Smooth muscle cell (in vitro differentiated cells): Measurements from ENCODE around the gene TNFSF8. TPM values are rescaled to one million over a fixed set of nuclear protein-coding genes. Genes with fewer than 3 reads are reported as not detected.

Experiments
- DNase-seq: peaks from one replicate; lab custom pipeline; 2025; ENCODE audit not compliant: unreplicated experiment; lab: John Stamatoyannopoulos, UW
- H2AFZ ChIP-seq: fragments of 200-600 bp; sonication (generic); 2 replicates; pipeline ENCODE4 v1.6.0; 2016; ENCODE audit warnings: antibody characterized with exemption, low read depth, mild to moderate bottlenecking
- H3F3A ChIP-seq: fragments of 200-600 bp; sonication (generic); 2 replicates; pipeline ENCODE4 v1.6.0; 2017; ENCODE audit warnings: antibody characterized with exemption, low read depth
- H3K27ac ChIP-seq: fragments of 200-600 bp; sonication (generic); 2 replicates; pipeline ENCODE4 v1.5.1; 2016; ENCODE audit warnings: low read depth, mild to moderate bottlenecking
- H3K27me3 ChIP-seq: fragments of 200-600 bp; sonication (generic); 2 replicates; pipeline ENCODE4 v1.6.1; 2016; ENCODE audit warnings: low read depth, mild to moderate bottlenecking
- H3K36me3 ChIP-seq: fragments of 200-600 bp; sonication (generic); 2 replicates; pipeline ENCODE4 v1.5.1; 2016; ENCODE audit warnings: low read depth
- H3K4me1 ChIP-seq: fragments of 200-600 bp; sonication (generic); 2 replicates; pipeline ENCODE4 v1.5.1; 2016; ENCODE audit warnings: low read depth
- H3K4me2 ChIP-seq: fragments of 200-600 bp; sonication (generic); 2 replicates; pipeline ENCODE4 v1.6.0; 2016; ENCODE audit warnings: mild to moderate bottlenecking
- H3K4me3 ChIP-seq: fragments of 200-600 bp; sonication (generic); 2 replicates; pipeline ENCODE4 v1.5.1; 2016; ENCODE audit warnings: mild to moderate bottlenecking
- H3K79me2 ChIP-seq: fragments of 200-600 bp; sonication (generic); 2 replicates; pipeline ENCODE4 v1.6.0; 2016; ENCODE audit warnings: low read depth, mild to moderate bottlenecking
- H3K9ac ChIP-seq: fragments of 200-600 bp; sonication (generic); 2 replicates; pipeline ENCODE4 v1.6.0; 2016; ENCODE audit warnings: low read depth
- H3K9me3 ChIP-seq: fragments of 200-600 bp; sonication (generic); replicated peaks from 2 replicates; pipeline ENCODE4 v1.5.1; 2016; ENCODE audit warnings: low read depth
- H4K20me1 ChIP-seq: fragments of 200-600 bp; sonication (generic); 2 replicates; pipeline ENCODE4 v1.6.0; 2016; ENCODE audit warnings: low read depth
- CTCF ChIP-seq: fragments of 200-600 bp; sonication (generic); IDR thresholded peaks from 2 replicates; pipeline ENCODE4 v1.5.1; 2017; ENCODE audit warnings: borderline replicate concordance, mild to moderate bottlenecking, antibody characterized with exemption; ENCODE audit not compliant: insufficient read depth, poor library complexity, severe bottlenecking
- whole genome bisulfite sequencing: methylation state at CpG from one replicate; pipeline ENCODE4 v1.1.7; 2016; ENCODE audit warnings: low lambda C conversion rate; 5-methylcytosine and 5-hydroxymethylcytosine counted together
- polyA plus RNA-seq: library from polyadenylated mRNA; unstranded; fragments of >200 nt; fragmentation: Nextera tagmentation; extraction: Ambion mirVana; gene quantifications from 2 replicates; pipeline ENCODE4 v1.2.1, GENCODE V29; 2016
- total RNA-seq: library from RNA; depleted of rRNA; stranded (reverse); fragments of >200 nt; gene quantifications from 2 replicates; pipeline ENCODE4 v1.2.3, GENCODE V29; 2014

TNFSF8 gene
- total and polyA plus RNA-seq, 2 experiments from 2014 or later = not detected

- no peak for TF ChIP-seq CTCF
- no peak overlapping the region for H3K4me3 ChIP-seq
- H3F3A ChIP-seq = no peaks in the 10 kb centered on the region
- H3K27me3 ChIP-seq = no peaks in the 10 kb centered on the region
- no peak overlapping the region for H3K27ac ChIP-seq
- H2AFZ ChIP-seq = no peak overlapping the region
- H3K4me2 ChIP-seq = no peak overlapping the region
- no peaks in the 10 kb centered on the region for H3K36me3 ChIP-seq
- H3K9me3 ChIP-seq = no peaks in the 10 kb centered on the region
- DNase-seq = no peak
- no peaks in the 10 kb centered on the region for H3K4me1 ChIP-seq
- H3K79me2 ChIP-seq = no peaks in the 10 kb centered on the region
- H4K20me1 ChIP-seq = no peaks in the 10 kb centered on the region
- no peak overlapping the region for H3K9ac ChIP-seq
- 91% methylated on average over 8 of the region's 8 CpGs for WGBS
Observed at GRCh38 chr9:114884787-114885452, 45.5 kb downstream of the TNFSF8 start.

GRCh38 chr9:114883709-114884108, 46.7 kb downstream of the TNFSF8 start:
- 81% methylated on average over 1 of the region's 1 CpG for WGBS
- Histone ChIP-seq H2AFZ (no peak overlapping the region), H3K4me3 (no peak overlapping the region)

GRCh38 chr9:114880291-114880745, 50.1 kb downstream of the TNFSF8 start:
- DNase-seq = no peak
- WGBS = 68% methylated on average over 1 of the region's 1 CpG
- H3K4me3 ChIP-seq = no peak overlapping the region
- no peaks in the 10 kb centered on the region for H3F3A ChIP-seq
- no peak overlapping the region for H3K27ac ChIP-seq
- H3K36me3 ChIP-seq = no peaks in the 10 kb centered on the region
- no peaks in the 10 kb centered on the region for H3K9me3 ChIP-seq
- no peaks in the 10 kb centered on the region for H3K79me2 ChIP-seq
- no peaks in the 10 kb centered on the region for H3K4me1 ChIP-seq
- H3K9ac ChIP-seq = no peak overlapping the region
- H4K20me1 ChIP-seq = no peaks in the 10 kb centered on the region
- H3K4me2 ChIP-seq = no peak overlapping the region
- no peak for TF ChIP-seq CTCF
- no peaks in the 10 kb centered on the region for H3K27me3 ChIP-seq
- no peak overlapping the region for H2AFZ ChIP-seq

More at GRCh38 chr9:114883709-114884108, 46.7 kb downstream of the TNFSF8 start:
- no peak for DNase-seq
- no peaks in the 10 kb centered on the region for H3K79me2 ChIP-seq
- no peaks in the 10 kb centered on the region for H3K36me3 ChIP-seq
- no peaks in the 10 kb centered on the region for H3K9me3 ChIP-seq
- no peaks in the 10 kb centered on the region for H3F3A ChIP-seq
- TF ChIP-seq CTCF = no peak
- H3K27ac ChIP-seq = no peak overlapping the region
- no peak overlapping the region for H3K4me2 ChIP-seq
- no peaks in the 10 kb centered on the region for H3K27me3 ChIP-seq
- no peaks in the 10 kb centered on the region for H3K4me1 ChIP-seq
- H3K9ac ChIP-seq = no peak overlapping the region
- H4K20me1 ChIP-seq = no peaks in the 10 kb centered on the region
